Measurements from ENCODE around the gene CPVL.

DNA sequence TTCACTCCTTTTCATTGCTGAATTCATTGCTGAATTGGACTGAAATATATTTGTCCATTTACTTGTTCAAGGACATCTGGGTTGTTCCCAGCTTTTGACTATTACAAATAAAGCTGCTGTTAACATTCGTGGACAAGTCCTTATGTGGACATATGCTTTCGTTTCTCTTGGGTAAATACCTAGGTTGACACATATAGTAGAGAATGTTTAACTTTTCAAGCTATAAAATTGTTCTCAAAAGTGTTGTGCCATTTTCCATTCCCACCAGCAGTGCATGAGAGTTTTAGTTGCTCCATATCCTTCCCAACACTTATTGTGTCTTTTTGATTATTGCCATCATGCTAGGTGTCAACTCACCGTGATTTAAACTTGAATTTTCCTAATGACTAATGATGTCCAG is 17.5 kb upstream of the CPVL start:
- TF ChIP-seq, protein P1, sequence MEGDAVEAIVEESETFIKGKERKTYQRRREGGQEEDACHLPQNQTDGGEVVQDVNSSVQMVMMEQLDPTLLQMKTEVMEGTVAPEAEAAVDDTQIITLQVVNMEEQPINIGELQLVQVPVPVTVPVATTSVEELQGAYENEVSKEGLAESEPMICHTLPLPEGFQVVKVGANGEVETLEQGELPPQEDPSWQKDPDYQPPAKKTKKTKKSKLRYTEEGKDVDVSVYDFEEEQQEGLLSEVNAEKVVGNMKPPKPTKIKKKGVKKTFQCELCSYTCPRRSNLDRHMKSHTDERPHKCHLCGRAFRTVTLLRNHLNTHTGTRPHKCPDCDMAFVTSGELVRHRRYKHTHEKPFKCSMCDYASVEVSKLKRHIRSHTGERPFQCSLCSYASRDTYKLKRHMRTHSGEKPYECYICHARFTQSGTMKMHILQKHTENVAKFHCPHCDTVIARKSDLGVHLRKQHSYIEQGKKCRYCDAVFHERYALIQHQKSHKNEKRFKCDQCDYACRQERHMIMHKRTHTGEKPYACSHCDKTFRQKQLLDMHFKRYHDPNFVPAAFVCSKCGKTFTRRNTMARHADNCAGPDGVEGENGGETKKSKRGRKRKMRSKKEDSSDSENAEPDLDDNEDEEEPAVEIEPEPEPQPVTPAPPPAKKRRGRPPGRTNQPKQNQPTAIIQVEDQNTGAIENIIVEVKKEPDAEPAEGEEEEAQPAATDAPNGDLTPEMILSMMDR (conservative IDR thresholded peaks at IDR 0.05 in 1 of 2, IDR thresholded peaks at IDR 0.05 in 1 of 2; ENCODE audit: low read depth in 1 of 2, low read length in 2 of 2): no peak
- no peak for TF ChIP-seq EZH2 (IDR thresholded peaks at IDR 0.05; ENCODE audit: low read length, missing control alignments)

Measured in fibroblast of lung (primary cell).